ENCODE data around the gene RIIAD1.
"Not testable (repeated sequence)": the region's sequence is repeated elsewhere in the genome, so short reads cannot be mapped to it uniquely, and the experiment has no call there.

The RIIAD1 gene

DNA sequence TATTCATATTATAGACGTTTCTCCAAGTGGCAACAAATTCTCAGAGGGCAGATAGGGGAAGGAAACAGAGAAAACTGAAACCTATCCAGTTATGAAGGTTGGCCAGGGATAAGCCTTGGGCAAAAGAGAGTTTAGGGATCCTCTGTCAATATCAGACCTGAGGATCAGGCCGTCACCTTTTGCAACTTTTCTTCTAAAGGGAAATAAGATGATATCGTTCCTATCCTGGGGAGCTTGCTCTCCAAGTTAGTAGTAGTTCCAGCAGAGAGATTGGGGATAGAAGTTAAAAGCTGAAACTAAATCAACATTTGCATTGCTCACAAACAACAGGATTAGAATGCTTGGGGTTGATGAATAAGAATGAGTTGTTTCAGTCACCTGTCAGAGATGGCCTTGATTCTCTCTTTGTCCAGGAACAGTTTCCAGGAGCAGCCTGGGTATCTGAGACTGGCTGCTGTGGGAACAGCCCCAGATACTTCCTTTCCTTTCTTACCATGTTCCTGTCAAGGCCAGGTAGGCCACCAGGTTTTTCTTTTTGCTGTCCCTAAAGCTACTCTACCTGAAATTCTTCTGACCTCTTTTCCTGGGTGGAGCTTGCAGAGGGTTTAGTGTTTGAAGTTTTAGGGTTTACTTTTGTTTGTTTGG is 2.5 kb downstream of the RIIAD1 start:
- in situ Hi-C loops (cut with HindIII; ENCODE audit: low pct_ligation_motif_present, low pct_unique_long_range_greater_than_20kb, low sequenced_read_pairs): no loop called here

DNA sequence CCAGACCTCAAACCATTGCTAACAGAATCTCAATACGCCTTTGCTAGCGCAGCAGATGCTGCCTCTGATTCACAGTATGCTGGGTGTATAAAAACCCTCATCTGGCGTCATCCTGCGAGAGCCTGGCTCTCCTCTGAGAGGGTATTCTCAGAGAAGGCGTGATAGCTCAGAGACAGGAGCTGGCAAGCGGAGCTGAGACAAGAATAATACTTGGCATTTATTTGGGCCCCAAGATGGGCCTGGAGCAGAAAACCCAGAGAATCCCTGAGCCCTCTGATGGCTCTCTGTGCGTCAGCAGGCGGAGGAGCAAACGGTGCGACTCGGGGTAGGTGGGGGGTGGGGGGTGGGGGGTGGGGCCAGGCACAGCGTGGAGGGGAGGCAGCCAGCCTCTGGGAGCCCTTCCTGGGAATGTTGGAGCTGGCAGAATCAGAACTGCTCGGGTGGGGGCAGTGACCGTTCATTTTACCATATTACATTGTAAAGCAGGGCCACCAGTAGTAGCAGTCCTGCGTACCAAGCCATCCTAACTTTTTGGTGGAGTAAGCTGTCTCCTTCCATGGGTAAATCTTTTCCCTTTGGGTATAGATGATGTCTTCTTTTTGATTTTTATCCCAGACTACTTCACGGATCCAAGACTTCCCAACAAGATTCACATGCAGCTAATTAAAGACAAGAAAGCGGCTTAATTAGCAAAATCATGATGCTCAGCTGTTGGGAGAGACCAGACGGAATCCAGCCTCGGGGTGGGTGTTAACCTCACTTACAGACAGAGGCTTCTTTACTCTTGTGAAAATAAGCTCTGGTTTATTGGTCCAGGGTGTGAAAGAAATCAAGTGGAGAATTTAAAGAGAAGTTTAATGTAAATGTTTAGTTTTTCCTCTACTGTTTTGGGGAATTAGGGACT is 7.1 kb downstream of the RIIAD1 start:
- in situ Hi-C loops (cut with HindIII; ENCODE audit: low pct_ligation_motif_present, low pct_unique_long_range_greater_than_20kb, low sequenced_read_pairs): no loop called here
- DNase-seq: no peak

More for the DNA sequence above, 2.5 kb downstream of the RIIAD1 start:
- no peak for DNase-seq

DNA sequence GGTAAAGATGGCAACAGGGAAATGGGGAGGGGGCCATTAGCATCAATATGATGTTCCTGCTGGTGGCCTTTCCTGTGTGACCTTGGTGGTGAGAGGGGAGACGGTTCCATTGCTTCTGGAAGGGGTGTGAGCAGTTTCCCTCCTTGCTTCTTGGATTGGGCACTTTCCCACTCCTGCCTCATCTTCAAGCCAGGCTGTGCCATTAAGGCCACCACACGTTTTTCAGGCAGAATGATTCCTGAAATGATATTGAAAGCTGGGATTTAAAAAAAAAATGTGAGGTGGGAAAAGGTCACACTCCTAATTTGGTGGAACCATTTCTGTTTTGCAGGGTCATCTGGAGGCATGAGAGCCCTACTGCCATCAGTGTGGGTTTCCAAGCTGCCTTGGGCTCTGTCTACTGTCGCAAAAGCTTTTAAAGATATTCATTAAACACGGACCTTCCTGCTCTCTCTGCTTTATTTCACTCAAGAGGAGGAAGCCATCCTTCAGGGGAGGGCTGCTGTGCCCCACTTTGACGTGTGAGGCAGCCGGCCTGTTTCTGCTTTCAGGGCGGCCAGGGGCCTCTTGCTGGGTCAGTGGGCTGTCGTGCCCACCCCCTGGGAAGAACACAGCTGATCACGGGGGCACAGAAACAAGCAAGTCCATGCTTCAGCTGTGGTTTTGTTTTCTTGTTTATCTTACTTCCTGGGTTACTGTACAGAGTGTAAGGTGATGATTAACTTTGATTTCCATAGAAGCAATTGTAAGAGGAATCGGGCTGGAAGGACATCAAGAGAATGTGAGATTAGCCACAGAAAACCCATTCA is 8.0 kb downstream of the RIIAD1 start:
- DNase-seq: no peak
- in situ Hi-C loops (cut with HindIII; ENCODE audit: low pct_ligation_motif_present, low pct_unique_long_range_greater_than_20kb, low sequenced_read_pairs): no loop called here

DNA sequence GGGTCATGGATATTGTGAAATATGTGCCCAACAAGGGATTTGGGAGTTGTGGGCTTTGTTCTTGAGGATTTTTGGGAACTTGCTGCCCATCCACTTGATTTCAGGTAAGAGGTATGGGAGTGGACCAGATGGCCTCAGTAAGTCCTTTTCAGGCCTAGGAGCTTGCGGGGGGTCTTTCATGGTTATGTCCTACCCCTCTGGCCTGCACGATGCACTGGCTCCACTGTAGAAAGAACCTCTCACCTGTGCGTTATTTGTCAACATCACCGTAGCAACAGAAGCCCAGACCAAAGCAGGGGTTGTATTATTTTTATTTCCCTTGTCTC is 8.6 kb downstream of the RIIAD1 start:
- no peak for DNase-seq
- in situ Hi-C loops (cut with HindIII; ENCODE audit: low pct_ligation_motif_present, low pct_unique_long_range_greater_than_20kb, low sequenced_read_pairs): no loop called here

DNA sequence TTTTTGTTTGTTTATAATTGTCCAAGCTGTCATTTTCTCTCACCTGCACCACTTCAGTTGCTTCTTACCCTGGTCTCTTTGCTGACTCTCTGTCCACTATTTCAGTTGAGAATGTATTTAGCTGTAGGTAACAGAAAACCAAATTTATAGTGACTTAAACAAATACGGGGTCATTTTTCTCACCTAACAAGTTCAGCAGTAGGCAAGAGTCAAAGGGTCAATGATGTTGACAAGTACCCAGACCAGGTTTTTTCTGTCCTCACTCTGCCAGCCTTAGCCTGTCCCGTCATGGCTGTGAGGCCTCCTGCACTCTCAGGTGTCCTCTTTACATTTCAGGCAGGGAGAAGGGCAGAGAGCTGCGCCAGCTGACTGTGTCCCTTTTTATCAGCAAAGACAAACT is 11.8 kb downstream of the RIIAD1 start:
- DNase-seq: no peak
- in situ Hi-C loops (cut with HindIII; ENCODE audit: low pct_ligation_motif_present, low pct_unique_long_range_greater_than_20kb, low sequenced_read_pairs): no loop called here

DNA sequence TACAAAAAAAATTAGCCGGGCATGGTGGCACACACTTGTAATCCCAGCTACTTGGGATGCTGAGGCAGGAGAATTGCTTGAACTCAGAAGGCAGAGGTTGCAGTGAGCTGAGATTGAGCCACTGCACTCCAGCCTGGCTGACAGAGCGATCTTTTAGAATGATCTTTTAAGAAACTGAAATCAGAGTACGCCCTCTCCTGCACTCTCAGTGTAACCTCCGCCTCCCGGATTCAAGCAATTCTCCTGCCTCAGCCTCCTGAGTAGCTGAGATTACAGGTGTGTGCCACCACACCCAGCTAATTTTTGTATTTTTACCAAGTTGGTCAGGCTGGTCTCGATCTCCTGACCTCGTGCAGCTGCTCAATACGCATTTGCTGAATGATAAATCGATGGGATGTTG is 12.7 kb downstream of the RIIAD1 start:
- DNase-seq; in situ Hi-C loops (cut with HindIII; ENCODE audit: low pct_ligation_motif_present, low pct_unique_long_range_greater_than_20kb, low sequenced_read_pairs): not testable (repeated sequence)

DNA sequence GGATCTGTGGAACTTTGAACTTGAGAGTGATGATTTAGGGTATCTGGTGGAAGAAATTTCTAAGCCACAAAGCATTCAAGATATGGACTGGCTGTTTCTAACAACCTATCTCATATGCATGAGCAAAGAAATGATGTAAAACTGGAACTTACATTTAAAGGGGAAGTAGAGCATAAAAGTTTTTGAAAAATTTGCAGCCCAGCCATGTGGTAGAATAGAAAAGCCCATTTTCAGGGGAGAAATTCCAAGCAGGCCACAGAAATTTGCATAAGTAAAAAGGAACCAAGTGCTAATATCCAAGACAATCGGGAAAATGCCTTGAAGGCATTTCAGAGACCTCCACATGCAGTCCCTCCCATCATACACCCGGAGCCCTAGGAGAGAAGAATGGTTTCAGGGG is 15.7 kb downstream of the RIIAD1 start:
- DNase-seq: no peak
- in situ Hi-C loops (cut with HindIII; ENCODE audit: low pct_ligation_motif_present, low pct_unique_long_range_greater_than_20kb, low sequenced_read_pairs): no loop called here

DNA sequence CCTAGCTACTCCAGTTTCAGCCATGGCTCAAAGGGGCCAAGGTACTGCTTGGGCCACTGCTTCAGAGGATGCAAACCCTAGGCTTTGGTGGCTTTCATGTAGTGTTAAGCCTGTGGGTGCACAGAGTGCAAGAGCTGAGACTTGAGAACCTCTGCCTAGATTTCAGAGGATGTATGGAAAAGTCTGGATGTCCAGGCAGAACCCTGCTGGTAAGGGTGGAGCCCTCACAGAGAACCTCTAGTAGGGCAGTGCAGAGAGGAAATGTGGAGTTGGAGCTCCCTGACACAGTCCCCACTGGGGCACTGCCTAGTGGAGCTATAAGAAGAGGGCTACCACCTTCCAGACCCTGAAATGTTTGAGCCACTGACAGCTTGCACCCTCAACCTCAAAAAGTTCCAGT is 16.2 kb downstream of the RIIAD1 start:
- no peak for DNase-seq
- in situ Hi-C loops (cut with HindIII; ENCODE audit: low pct_ligation_motif_present, low pct_unique_long_range_greater_than_20kb, low sequenced_read_pairs): no loop called here

DNA sequence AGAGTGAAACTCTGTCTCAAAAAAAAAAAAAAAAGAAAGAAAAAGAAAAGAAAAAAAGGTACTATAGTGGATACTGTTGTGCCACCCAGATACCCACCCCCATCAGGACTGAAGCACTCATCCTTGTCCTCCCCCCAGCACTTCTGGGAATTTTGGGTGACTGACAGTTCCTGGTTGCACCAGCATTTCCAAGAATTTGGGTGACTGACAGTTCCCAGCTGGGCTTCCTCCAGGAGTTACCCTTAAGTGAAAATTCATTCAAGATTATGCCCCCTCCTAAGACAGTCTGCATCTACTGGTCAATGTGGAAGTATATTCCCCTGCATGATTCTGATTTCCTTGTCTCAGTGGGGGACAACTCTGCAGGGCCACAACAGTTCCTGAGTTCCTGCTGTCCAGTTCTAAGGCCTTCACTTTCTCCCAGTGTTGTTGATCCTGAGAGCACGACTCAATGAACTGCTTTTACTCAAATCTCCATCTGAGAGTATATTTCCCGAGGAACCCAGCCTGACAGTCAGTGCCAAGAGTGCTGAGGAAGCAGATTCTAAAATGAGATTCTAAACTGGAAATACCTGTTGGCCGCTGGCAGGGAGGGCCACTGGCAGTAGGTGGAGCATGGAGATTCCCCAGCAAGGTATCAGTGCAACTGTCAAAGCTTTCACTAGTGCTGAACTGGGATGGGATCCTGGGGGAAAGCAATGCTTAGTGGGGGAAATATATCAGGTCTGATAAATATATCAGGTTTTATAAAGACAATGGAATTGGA is 18.5 kb downstream of the RIIAD1 start:
- no peak for DNase-seq
- in situ Hi-C loops (cut with HindIII; ENCODE audit: low pct_ligation_motif_present, low pct_unique_long_range_greater_than_20kb, low sequenced_read_pairs): no loop called here

DNA sequence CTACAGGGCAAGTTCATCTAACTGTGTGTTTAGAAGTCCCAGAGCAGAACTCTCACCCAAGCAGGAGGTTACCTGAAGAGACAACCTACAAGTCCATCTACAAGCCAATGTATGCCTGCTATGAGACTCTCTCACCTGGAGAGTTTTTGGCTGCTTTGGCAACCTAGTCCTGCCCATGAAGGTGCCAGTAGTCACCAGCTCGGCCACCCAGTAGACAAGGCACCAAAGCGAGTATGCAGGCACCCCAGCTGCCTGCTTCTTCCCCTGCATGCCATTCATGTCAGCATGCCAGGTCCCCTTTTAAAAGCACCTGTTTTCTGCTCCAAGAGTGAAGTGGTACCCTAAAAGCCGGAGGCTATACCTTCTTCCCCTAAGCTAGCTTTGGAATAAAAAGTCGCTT is 20.2 kb downstream of the RIIAD1 start:
- DNase-seq: no peak
- in situ Hi-C loops (cut with HindIII; ENCODE audit: low pct_ligation_motif_present, low pct_unique_long_range_greater_than_20kb, low sequenced_read_pairs): no loop called here

DNA sequence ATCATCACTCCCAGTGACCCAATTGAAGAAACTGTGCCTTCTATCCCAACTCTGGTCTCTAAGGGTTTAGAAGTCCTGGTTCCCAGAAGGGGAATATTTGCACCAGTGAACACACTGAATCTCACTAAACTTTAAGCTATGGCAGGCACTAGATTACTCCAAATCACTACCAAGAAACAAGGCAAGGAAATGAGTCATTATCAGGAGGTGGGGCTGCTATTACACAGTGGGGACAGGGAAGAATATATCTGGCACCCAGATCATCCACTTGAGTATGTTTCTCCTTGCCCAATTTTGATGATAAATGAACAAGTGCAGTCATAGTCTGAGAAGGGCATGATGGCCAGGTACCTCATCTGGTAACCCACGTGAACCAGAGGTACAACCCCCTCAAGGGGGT is 35.0 kb downstream of the RIIAD1 start:
- in situ Hi-C loops (cut with HindIII; ENCODE audit: low pct_ligation_motif_present, low pct_unique_long_range_greater_than_20kb, low sequenced_read_pairs): no loop called here
- peak; percentile 46 for DNase-seq

DNA sequence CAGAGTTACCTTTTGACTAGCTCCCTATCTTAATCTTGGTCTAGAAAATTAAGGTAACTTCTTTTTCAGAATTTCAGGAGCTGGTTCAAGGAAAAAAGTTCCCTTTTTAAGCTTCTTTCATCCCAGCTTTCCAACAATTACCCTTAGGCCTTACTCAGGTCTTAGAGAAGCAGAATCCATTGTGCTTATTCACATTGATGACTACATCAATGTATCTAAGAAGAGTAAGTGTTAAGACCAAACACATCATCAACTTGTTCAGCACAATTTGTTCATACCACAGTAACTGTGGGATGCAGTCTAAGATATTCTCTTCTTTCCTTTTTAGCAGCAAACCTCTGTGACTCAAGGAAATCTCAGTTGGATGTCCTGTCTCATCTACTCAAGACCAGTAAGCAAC is 37.9 kb downstream of the RIIAD1 start:
- in situ Hi-C loops (cut with HindIII; ENCODE audit: low pct_ligation_motif_present, low pct_unique_long_range_greater_than_20kb, low sequenced_read_pairs): no loop called here
- no peak for DNase-seq

DNA sequence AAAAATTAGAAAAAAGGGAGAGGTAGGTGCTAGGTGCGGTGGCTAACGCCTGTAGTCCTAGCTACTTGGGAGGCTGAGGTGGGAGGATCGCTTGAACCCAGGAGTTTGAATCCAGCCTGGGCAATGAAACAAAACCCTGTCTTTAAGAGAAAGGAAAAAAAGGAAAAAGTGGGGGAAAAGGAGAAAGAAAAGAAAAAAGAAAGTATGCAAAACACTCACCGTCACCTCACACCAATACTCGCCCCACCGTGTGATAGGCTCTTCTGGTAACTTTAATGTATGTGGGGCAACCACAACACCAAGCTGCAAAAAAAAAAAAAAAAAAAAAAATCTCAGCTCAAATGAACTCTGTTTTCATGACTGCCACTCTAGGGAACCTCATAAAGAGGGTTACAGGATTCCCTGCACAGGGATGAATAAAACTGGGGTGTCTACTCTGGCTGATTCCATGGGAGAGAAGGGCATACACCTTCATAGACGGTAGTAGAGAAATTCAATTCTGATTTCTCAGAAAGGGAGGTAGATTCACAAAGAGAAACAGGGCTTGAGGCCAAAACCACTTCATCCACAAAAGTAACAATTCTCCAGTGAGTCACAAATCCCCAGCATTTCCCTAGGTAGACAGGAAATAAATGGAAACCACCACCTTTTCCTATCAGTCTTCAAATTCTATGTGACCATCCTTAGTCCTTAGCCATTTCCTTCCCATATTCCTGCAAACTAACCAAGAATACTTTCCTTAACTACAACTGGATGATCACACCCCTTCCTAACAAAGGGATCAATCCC is 39.5 kb downstream of the RIIAD1 start:
- in situ Hi-C loops (cut with HindIII; ENCODE audit: low pct_ligation_motif_present, low pct_unique_long_range_greater_than_20kb, low sequenced_read_pairs): no loop called here

DNA sequence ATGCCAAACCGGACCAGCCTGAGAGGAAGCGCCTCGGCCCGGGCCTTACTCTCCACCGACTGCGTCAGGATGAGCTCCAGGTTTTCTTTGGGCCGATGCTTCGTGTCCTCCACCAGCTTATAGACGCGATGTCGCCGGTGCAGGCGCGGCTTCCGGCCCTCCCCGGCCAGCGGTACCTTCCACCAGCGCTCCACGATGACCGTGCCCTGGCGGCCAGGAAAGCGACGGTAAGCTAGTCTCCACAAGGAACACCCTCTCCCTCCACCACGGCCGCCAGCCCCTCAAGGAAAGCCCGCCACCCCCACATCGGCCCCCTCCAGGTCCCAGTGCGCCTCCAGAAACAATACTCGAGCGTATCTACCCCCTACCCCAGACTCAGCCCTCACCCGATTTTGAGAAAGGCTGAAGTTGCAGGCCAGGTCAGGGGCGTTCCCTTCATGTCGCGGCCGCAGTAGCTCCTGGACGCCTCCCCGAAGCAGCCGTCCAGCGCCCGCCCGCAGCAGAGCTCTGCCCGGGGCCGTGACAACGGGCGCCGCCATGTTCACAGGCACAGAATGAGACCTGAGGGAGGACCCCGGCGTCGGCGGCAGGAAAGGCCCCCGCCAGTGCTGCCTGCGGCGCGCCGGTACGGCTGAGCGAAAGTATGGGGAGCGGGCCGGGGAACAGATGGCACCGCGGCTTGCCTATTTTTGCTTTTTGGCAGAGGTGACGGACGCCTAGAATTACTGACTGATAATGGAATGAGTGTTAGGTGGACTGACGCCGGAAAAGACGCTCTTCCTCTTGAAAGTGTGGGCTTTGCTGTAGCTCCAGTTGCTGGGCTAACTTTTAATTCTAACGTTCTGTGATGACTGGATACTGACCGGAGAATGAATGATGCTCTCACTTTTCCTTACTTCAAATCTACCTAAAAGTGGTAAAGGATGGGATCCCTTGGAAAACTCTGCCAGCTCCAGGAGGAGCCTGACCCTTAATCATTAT is 41.9 kb downstream of the RIIAD1 start, which contains the start of gene MRPL9:
MRPL9 (minus strand) TSS at position 556 of the 981 bp plus-strand sequence; CDS start at position 539, 17 bp downstream.
- in situ Hi-C loops (cut with HindIII; ENCODE audit: low pct_ligation_motif_present, low pct_unique_long_range_greater_than_20kb, low sequenced_read_pairs): no loop called here
- peak; percentile 81 for DNase-seq

More for the DNA sequence above, 39.5 kb downstream of the RIIAD1 start:
- DNase-seq: no peak

DNA sequence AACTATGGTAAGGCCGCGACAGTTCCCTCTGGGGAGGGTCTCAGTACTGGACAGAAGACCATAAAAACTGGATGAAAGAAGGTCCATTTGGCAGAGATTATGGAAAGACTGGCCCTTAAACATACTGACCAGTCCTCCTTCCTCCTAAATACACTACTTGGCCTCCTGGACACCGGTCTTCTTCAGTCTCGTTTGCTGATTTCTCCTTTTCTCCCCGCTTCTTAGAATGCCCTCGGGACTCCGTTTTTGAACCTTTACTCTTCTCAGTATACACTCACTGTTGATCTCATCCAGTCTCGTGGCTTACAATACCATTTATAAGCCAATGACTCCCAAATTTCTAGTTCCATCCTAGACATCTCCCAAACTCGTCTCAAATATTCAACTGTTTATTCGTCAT is 42.7 kb downstream of the RIIAD1 start:
- DNase-seq: no peak
- in situ Hi-C loops (cut with HindIII; ENCODE audit: low pct_ligation_motif_present, low pct_unique_long_range_greater_than_20kb, low sequenced_read_pairs): no loop called here

DNA sequence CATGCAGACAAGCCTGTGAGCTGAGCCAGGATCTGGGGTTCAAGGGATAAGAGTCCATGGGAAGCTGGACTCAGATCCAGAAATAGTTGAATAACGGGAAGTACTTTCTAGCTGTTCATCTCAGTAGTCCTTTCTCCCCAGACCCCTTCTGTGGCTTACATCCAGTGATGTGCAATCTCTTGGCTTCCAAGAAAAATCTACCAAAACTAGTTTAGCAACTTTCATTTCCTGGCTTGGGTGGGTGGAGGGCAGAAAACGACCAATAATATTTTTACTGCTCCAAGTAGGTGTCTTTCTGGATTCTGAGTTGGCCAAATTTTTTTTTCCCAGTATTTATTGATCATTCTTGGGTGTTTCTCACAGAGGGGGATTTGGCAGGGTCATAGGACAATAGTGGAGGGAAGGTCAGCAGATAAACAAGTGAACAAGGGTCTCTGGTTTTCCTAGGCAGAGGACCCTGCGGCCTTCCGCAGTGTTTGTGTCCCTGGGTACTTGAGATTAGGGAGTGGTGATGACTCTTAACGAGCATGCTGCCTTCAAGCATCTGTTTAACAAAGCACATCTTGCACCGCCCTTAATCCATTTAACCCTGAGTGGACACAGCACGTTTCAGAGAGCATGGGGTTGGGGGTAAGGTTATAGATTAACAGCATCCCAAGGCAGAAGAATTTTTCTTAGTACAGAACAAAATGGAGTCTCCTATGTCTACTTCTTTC is 47.2 kb downstream of the RIIAD1 start:
- in situ Hi-C loops (cut with HindIII; ENCODE audit: low pct_ligation_motif_present, low pct_unique_long_range_greater_than_20kb, low sequenced_read_pairs); DNase-seq: not testable (repeated sequence)
